WTC11 (cell line): ENCODE results near the gene GABRB2. TPM values are rescaled to one million over a fixed set of nuclear protein-coding genes. Genes with fewer than 3 reads are reported as not detected.

ENCODE experiments used
- ATAC-seq: fragments of 200-7000 bp; cut with Tn5 transposase; 2 replicates; pipeline ENCODE4 v1.10.0; 2021; ENCODE audit warnings: mild to moderate bottlenecking, moderate library complexity
- CTCF ChIA-PET: fragments of 300-600 bp; sonication (Branson Sonifier 250); formaldehyde crosslinking; loops from one replicate; lab custom pipeline; 2021; ENCODE audit warnings: antibody characterized with exemption; lab: Charles Lee
- POLR2A ChIA-PET: fragments of 350-600 bp; sonication (Branson Sonifier 250); formaldehyde crosslinking; loops from one replicate; lab custom pipeline; 2021; ENCODE audit warnings: antibody characterized with exemption; lab: Charles Lee
- DNase-seq: peaks from one replicate; pipeline ENCODE4 v3.0.0; 2021; ENCODE audit warnings: low spot score
- H3K27ac Mint-ChIP-seq: 2 replicates; pipeline ENCODE4 v1.8.0; 2021; ENCODE audit warnings: mixed read lengths
- H3K27me3 Mint-ChIP-seq: 2 replicates; pipeline ENCODE4 v1.8.0; 2021; ENCODE audit warnings: low read depth, mild to moderate bottlenecking, moderate library complexity, mixed read lengths
- H3K36me3 Mint-ChIP-seq: 2 replicates; pipeline ENCODE4 v1.8.0; 2021; ENCODE audit warnings: mixed read lengths
- H3K4me1 Mint-ChIP-seq: 2 replicates; pipeline ENCODE4 v1.8.0; 2022; ENCODE audit warnings: mixed read lengths
- H3K4me3 Mint-ChIP-seq: 2 replicates; pipeline ENCODE4 v1.8.0; 2021; ENCODE audit warnings: mild to moderate bottlenecking, moderate library complexity, mixed read lengths
- H3K9me3 Mint-ChIP-seq: 2 replicates; pipeline ENCODE4 v1.8.0; 2021; ENCODE audit warnings: mixed read lengths
- ARID4B ChIP-seq: sonication (generic); formaldehyde crosslinking; IDR thresholded peaks from 2 replicates; pipeline ENCODE4 v1.8.0; 2023; ENCODE audit warnings: missing genetic modification reagents, mild to moderate bottlenecking, borderline replicate concordance
- ATF1 ChIP-seq: sonication (generic); formaldehyde crosslinking; IDR thresholded peaks from 2 replicates; pipeline ENCODE4 v1.8.1; 2023; ENCODE audit warnings: mild to moderate bottlenecking, moderate library complexity, missing genetic modification reagents
- ETV6 ChIP-seq: sonication (generic); formaldehyde crosslinking; IDR thresholded peaks from 2 replicates; pipeline ENCODE4 v1.8.1; 2022; ENCODE audit warnings: mild to moderate bottlenecking, missing genetic modification reagents
- FOXK1 ChIP-seq: sonication (generic); formaldehyde crosslinking; IDR thresholded peaks from 2 replicates; pipeline ENCODE4 v1.8.0; 2022; ENCODE audit warnings: mild to moderate bottlenecking, moderate library complexity, missing genetic modification reagents
- FOXP1 ChIP-seq: sonication (generic); formaldehyde crosslinking; IDR thresholded peaks from 2 replicates; pipeline ENCODE4 v1.8.0; 2022; ENCODE audit warnings: missing genetic modification reagents, mild to moderate bottlenecking, moderate library complexity, borderline replicate concordance
- GTF2I ChIP-seq: fragments of 250-450 bp; sonication (Bioruptor Pico); conservative IDR thresholded peaks from 2 replicates; pipeline ENCODE4 v1.4.0; 2021; ENCODE audit warnings: mild to moderate bottlenecking
- JAZF1 ChIP-seq: fragments of 250-450 bp; sonication (Bioruptor Pico); IDR thresholded peaks from 2 replicates; pipeline ENCODE4 v1.9.0; 2021; ENCODE audit warnings: moderate library complexity, mild to moderate bottlenecking, inconsistent platforms
- MAX ChIP-seq: sonication (generic); formaldehyde crosslinking; IDR thresholded peaks from 2 replicates; pipeline ENCODE4 v1.8.0; 2022; ENCODE audit warnings: mild to moderate bottlenecking, missing genetic modification reagents
- PREB ChIP-seq: sonication (generic); formaldehyde crosslinking; IDR thresholded peaks from 2 replicates; pipeline ENCODE4 v1.8.1; 2022; ENCODE audit warnings: mild to moderate bottlenecking, missing genetic modification reagents, moderate library complexity, borderline replicate concordance
- PRRX2 ChIP-seq: fragments of 250-450 bp; sonication (Bioruptor Pico); IDR thresholded peaks from 2 replicates; pipeline ENCODE4 v1.8.0; 2021; ENCODE audit warnings: mild to moderate bottlenecking
- SMAD3 ChIP-seq: sonication (generic); formaldehyde crosslinking; IDR thresholded peaks from 2 replicates; pipeline ENCODE4 v1.8.0; 2022; ENCODE audit warnings: missing genetic modification reagents, mild to moderate bottlenecking, borderline replicate concordance
- SOX15 ChIP-seq: fragments of 250-450 bp; sonication (Bioruptor Pico); IDR thresholded peaks from 2 replicates; pipeline ENCODE4 v1.9.0; 2021; ENCODE audit warnings: mild to moderate bottlenecking
- SP1 ChIP-seq: sonication (generic); formaldehyde crosslinking; conservative IDR thresholded peaks from 2 replicates; pipeline ENCODE4 v1.8.1; 2022; ENCODE audit warnings: missing genetic modification reagents
- USF2 ChIP-seq: sonication (generic); formaldehyde crosslinking; IDR thresholded peaks from 2 replicates; pipeline ENCODE4 v1.8.1; 2023; ENCODE audit warnings: mild to moderate bottlenecking, missing genetic modification reagents, moderate library complexity
- ZBTB21 ChIP-seq: sonication (generic); formaldehyde crosslinking; IDR thresholded peaks from 2 replicates; pipeline ENCODE4 v1.8.1; 2023; ENCODE audit warnings: mild to moderate bottlenecking, missing genetic modification reagents, borderline replicate concordance
- ZBTB43 ChIP-seq: sonication (generic); formaldehyde crosslinking; IDR thresholded peaks from 2 replicates; pipeline ENCODE4 v1.8.1; 2023; ENCODE audit warnings: mild to moderate bottlenecking, missing genetic modification reagents
- ZNF396 ChIP-seq: fragments of 250-450 bp; sonication (Bioruptor Pico); IDR thresholded peaks from 2 replicates; pipeline ENCODE4 v1.8.0; 2021; ENCODE audit warnings: mild to moderate bottlenecking, moderate library complexity, borderline replicate concordance
- total RNA-seq: library from RNA; stranded (reverse); gene quantifications from 3 replicates; pipeline ENCODE4 v1.2.3, GENCODE V29; 2021

The GABRB2 gene
- total RNA-seq, 1 experiment from 2014 or later = 0.79 TPM

- no peak for ATAC-seq
- ChIA-PET POLR2A (no interaction called here), CTCF (no interaction called here)
- no peak for DNase-seq
- TF ChIP-seq ATF1 (CRISPR knock-in tag) = no peak
- no peaks in the 10 kb centered on the region for H3K4me1 Mint-ChIP-seq
- no peaks in the 10 kb centered on the region for H3K27me3 Mint-ChIP-seq
- H3K27ac Mint-ChIP-seq = no peak overlapping the region
- no peaks in the 10 kb centered on the region for H3K36me3 Mint-ChIP-seq
- no peaks in the 10 kb centered on the region for H3K9me3 Mint-ChIP-seq
- no peak overlapping the region for H3K4me3 Mint-ChIP-seq
These were observed 163.8 kb downstream of the GABRB2 start for GRCh38 chr5:161382685-161383084.

GRCh38 chr5:161380486-161380885 lies 166.0 kb downstream of the GABRB2 start:
- ChIA-PET CTCF (no interaction called here), POLR2A (interaction anchor here (0.7 kb wide), 2 partner anchors 17 to 158 kb away, joined by 3 read pairs; no protein-coding TSS in a partner anchor)
- Mint-ChIP-seq H3K27ac (no peak overlapping the region), H3K27me3 (no peaks in the 10 kb centered on the region), H3K4me1 (peaks cover under 1% of the 10 kb centered on the region; the same call in 1 of the 2 replicates), H3K36me3 (no peaks in the 10 kb centered on the region), H3K4me3 (no peak overlapping the region), H3K9me3 (no peaks in the 10 kb centered on the region)
- TF ChIP-seq USF2 (CRISPR knock-in tag) (no peak), ZNF396 (no peak)
- ATAC-seq (no peak), DNase-seq (no peak)

- TF ChIP-seq JAZF1 = no peak
- no peak for TF ChIP-seq FOXP1 (CRISPR knock-in tag)
- TF ChIP-seq ARID4B (CRISPR knock-in tag) = no peak
- no peak for TF ChIP-seq PRRX2
- no peak for TF ChIP-seq MAX (CRISPR knock-in tag)
- TF ChIP-seq ETV6 (CRISPR knock-in tag) = no peak
- TF ChIP-seq ZNF396 = no peak
- TF ChIP-seq FOXK1 = no peak
- TF ChIP-seq ATF1 (CRISPR knock-in tag) = no peak
- no peak for TF ChIP-seq SOX15 (CRISPR knock-in tag)
- TF ChIP-seq GTF2I (CRISPR knock-in tag) = no peak
- TF ChIP-seq ZBTB21 (CRISPR knock-in tag) = no peak
- TF ChIP-seq SP1 = no peak
- no peak for TF ChIP-seq ZBTB43 (CRISPR knock-in tag)
- TF ChIP-seq PREB (CRISPR knock-in tag) = no peak
- no peak for TF ChIP-seq SMAD3 (CRISPR knock-in tag)
- TF ChIP-seq, all 79 proteins: peak for 0
- ChIA-PET CTCF (no interaction called here), POLR2A (no interaction called here)
- DNase-seq (no peak), ATAC-seq (no peak)
- no peak overlapping the region for H3K4me3 Mint-ChIP-seq
- no peak overlapping the region for H3K27ac Mint-ChIP-seq
- no peaks in the 10 kb centered on the region for H3K36me3 Mint-ChIP-seq
- no peaks in the 10 kb centered on the region for H3K27me3 Mint-ChIP-seq
- H3K4me1 Mint-ChIP-seq = peaks cover 4% of the 10 kb centered on the region; the same call in 1 of the 2 replicates
- no peaks in the 10 kb centered on the region for H3K9me3 Mint-ChIP-seq
These were observed 167.8 kb downstream of the GABRB2 start for GRCh38 chr5:161378701-161379100.
